ENCODE measurements around the gene HECTD1.
"Not testable (repeated sequence)": the region's sequence is repeated elsewhere in the genome, so short reads cannot be mapped to it uniquely, and the experiment has no call there.

HECTD1 gene

DNA sequence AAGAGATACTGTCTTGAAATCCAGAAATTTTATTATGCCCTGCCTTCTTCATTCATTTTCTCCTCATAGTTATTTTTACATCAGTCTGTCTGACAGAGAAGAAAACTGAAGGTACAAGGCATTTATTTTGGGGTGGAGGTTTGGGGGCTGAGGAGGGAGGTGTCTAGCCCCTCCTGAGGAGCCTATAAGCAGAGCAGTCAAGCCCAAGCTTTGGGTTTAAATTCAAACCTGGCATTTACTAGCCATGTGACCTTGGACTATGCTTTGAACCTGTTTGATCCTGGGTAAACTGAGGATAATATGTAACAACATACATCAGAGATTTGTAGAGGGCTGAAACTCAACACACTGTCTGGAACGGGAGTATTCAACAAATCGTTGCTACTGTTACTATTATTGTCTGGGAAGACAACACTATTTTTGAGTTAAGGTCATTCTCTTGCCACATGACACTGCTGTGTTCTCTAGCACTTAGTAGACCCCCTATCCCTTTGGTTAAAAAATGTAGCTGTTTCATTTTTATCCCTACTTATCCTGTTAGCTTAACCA, 115.4 kb downstream of the HECTD1 start:
- POLR2A ChIA-PET (ENCODE audit: low non-redundant PET) = no interaction called here
- CTCF ChIA-PET = no interaction called here
- no peak overlapping the region for H3K27ac ChIP-seq
- TF ChIP-seq, protein P1, sequence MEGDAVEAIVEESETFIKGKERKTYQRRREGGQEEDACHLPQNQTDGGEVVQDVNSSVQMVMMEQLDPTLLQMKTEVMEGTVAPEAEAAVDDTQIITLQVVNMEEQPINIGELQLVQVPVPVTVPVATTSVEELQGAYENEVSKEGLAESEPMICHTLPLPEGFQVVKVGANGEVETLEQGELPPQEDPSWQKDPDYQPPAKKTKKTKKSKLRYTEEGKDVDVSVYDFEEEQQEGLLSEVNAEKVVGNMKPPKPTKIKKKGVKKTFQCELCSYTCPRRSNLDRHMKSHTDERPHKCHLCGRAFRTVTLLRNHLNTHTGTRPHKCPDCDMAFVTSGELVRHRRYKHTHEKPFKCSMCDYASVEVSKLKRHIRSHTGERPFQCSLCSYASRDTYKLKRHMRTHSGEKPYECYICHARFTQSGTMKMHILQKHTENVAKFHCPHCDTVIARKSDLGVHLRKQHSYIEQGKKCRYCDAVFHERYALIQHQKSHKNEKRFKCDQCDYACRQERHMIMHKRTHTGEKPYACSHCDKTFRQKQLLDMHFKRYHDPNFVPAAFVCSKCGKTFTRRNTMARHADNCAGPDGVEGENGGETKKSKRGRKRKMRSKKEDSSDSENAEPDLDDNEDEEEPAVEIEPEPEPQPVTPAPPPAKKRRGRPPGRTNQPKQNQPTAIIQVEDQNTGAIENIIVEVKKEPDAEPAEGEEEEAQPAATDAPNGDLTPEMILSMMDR (conservative IDR thresholded peaks at IDR 0.05; ENCODE audit: low read depth) = no peak
- DNase-seq (ENCODE audit: low spot score) = no peak

DNA sequence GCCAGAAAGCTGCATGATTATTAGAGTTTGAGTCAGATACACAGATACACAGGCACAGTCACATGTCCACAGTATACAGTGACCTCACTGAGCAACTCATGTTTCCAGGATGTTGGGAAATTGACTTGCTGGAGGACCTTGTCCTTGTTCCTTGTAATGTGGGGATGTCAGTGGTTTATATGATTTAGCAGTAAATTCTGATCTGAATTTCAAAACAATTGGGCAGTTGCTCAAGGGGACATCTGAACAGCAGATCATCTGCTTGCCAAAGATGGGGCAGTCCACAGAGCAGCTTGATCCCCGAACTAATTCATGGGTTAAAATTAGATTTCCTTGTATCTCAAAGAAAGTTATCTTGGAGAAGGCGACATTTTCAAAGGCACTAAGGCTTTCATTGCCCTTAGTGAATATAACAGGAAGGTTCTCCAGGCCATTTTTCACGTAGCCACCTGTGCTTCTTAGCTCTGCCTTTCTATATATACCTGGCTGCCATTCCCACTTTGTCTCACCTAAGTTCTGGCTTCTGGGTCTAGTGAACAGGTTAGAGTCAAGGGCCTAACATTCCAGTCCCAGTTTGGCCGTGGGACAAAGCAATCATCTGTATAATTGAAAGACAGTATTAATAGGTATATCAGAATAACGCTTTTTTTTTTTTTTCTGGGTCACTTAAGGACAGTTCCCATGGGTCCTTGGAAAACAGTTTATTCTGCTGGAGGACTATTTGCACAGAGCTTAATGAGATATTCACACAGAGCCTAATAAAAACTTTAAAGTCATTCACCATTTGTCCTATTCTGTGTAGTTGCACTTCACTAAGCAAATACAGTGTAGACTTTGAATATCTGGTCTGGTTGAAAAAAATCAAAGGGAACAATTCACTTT, 116.5 kb downstream of the HECTD1 start:
- POLR2A ChIA-PET (ENCODE audit: low non-redundant PET) = interaction anchor here (0.5 kb wide), 1 partner anchor 110 kb away, joined by 3 read pairs; no protein-coding TSS in a partner anchor
- DNase-seq (ENCODE audit: low spot score) = peak; percentile 26
- CTCF ChIA-PET = interaction anchor here (0.7 kb wide), 1 partner anchor 103 kb away, joined by 3 read pairs; no protein-coding TSS in a partner anchor
- TF ChIP-seq, protein P1 (conservative IDR thresholded peaks at IDR 0.05; ENCODE audit: low read depth) = no peak
- no peak overlapping the region for H3K27ac ChIP-seq

DNA sequence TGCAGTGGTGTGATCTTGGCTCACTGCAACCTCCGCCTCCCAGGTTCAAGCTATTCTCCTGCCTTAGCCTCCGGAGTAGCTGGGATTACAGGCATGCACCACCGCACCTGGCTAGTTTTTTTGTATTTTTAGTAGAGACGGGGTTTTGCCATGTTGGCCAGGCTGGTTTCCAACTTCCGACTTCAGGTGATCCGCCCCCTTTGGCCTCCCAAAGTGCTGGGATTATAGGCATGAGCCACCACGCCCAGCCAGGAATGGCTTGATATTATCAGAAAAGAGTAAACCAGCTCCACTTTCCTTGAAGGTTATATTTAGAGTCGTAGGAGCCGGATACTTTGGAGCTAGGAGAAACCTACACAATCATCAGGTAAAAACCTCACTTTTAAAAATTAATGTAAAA, 121.1 kb downstream of the HECTD1 start:
- H3K27ac ChIP-seq; DNase-seq (ENCODE audit: low spot score); POLR2A ChIA-PET (ENCODE audit: low non-redundant PET): not testable (repeated sequence)
- CTCF ChIA-PET = interaction anchor here (0.5 to 0.7 kb wide), 2 partner anchors 12 to 94 kb away, joined by 3 read pairs; no protein-coding TSS in a partner anchor

DNA sequence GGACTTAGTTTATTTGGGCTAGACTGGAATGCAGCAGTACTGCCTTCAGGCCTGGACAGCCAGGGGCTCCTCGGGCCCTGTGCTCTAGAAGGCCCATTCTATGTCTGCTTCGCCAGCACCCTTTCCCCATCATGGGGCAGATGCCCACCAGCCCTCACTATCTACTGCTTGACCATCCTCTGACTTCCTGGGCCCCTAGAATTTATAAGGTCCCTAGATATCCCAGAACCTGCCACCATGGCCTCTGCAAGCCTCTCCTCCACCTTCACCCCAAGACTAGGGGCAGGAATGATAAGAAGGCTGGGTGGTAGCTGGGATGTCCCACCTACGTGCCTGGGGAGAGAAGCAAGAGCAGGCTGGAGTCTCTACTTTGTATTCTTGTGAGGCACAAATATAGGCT, 122.6 kb downstream of the HECTD1 start:
- TF ChIP-seq, protein P1 (conservative IDR thresholded peaks at IDR 0.05; ENCODE audit: low read depth) = no peak
- H3K27ac ChIP-seq = no peak overlapping the region
- POLR2A ChIA-PET (ENCODE audit: low non-redundant PET) = no interaction called here
- no peak for DNase-seq (ENCODE audit: low spot score)
- CTCF ChIA-PET = no interaction called here

DNA sequence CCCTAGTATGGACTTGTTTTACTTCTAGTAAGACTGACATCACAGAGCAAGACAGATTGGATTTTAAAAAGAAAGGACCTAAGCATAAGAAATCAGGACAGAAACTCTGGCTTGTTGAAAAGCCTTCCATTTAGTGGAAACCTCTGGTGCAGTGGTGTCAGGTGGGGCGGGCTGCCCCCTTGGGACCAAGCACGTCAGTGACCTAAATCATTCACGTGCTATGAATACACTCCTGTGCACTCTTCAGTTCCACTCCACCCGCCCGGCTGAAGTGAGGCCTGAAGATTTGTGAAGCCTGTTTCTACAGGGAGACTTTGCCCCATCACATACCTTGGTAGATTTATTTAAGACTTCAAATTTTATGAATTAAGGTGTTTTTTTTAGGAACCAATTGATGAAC, 123.2 kb downstream of the HECTD1 start:
- TF ChIP-seq, protein P1 (conservative IDR thresholded peaks at IDR 0.05; ENCODE audit: low read depth) = no peak
- no peak overlapping the region for H3K27ac ChIP-seq
- ChIA-PET POLR2A (ENCODE audit: low non-redundant PET) (no interaction called here), CTCF (interaction anchor here (2.6 kb wide), 1 partner anchor 104 kb away, joined by 8 read pairs; no protein-coding TSS in a partner anchor)
- DNase-seq (ENCODE audit: low spot score) = no peak

DNA sequence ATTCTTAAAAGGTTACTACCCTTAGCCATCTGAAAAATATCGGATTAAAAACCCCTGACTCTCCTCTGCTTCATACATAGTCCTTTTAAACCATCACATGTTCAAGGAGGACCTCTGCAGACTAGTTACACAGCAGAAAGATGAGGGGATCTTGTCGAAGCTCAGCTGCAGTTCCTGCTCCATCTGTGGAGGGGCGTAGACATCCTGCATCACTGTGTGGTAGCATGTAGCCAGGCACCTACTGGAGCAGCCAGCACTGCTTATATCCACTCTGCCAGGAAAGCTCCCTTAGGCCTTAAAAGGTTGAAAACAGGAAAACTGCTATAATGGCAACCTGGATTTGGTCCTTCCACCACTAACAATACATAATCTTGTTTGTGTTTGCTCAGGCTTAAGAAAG, 123.8 kb downstream of the HECTD1 start:
- H3K27ac ChIP-seq = no peak overlapping the region
- CTCF ChIA-PET = interaction anchor here (2.6 kb wide), 1 partner anchor 104 kb away, joined by 8 read pairs; no protein-coding TSS in a partner anchor
- TF ChIP-seq, protein P1 (conservative IDR thresholded peaks at IDR 0.05; ENCODE audit: low read depth) = no peak
- POLR2A ChIA-PET (ENCODE audit: low non-redundant PET) = no interaction called here
- DNase-seq (ENCODE audit: low spot score) = no peak

DNA sequence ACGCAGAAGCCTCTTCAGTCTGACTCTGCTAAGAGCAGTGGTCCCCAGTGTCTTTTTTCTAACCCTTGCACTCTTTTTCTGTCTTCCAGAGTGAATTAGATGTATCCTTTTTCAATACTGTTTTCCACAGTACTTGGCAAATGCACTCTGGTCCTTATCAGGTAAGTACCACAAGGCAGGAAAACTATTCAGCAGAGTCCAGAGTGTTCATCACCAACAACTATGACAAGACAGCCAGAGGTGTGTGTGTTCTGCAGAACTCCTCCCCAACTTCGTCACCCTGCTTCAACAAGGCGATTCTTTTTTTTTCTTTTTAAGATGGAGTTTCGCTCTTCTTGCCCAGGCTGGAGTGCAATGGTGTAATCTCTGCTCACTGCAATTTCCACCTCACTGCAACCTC, 127.1 kb downstream of the HECTD1 start:
- H3K27ac ChIP-seq = peak overlapping the region; percentile 58
- TF ChIP-seq, protein P1 (conservative IDR thresholded peaks at IDR 0.05; ENCODE audit: low read depth) = no peak
- CTCF ChIA-PET = interaction anchor here (0.5 kb wide), 1 partner anchor 41 kb away, joined by 5 read pairs; no protein-coding TSS in a partner anchor
- POLR2A ChIA-PET (ENCODE audit: low non-redundant PET) = no interaction called here
- DNase-seq (ENCODE audit: low spot score) = no peak
